Kidney (tissue), 14 donors: Measurements from ENCODE around the gene NTF3. TPM values are rescaled to one million over a fixed set of nuclear protein-coding genes. Genes with fewer than 3 reads are reported as not detected.

Experiments
- DNase-seq, 5 donors: peaks; one replicate each; pipeline ENCODE4 v3.0.0-alpha.2; 2013 to 2020
- FAIRE-seq: peaks from 2 replicates; lab custom pipeline; 2012; peaks lifted over from hg19 to GRCh38; lab: Jason Lieb, UNC
- H3K27ac ChIP-seq, 2 donors: one replicate each; pipeline ENCODE4 v1.7.0; 2013; ENCODE audit warnings: low read depth in 2 of 2, low read length in 2 of 2, inconsistent platforms in 1 of 2
- H3K27me3 ChIP-seq: one replicate; pipeline ENCODE4 v1.7.1; 2013; ENCODE audit warnings: low read length, inconsistent platforms; ENCODE audit not compliant: control insufficient read depth, insufficient read depth
- H3K36me3 ChIP-seq, 3 donors: one replicate each; pipeline versions ENCODE4 v1.7.0 to v1.7.1; 2013; ENCODE audit warnings: low read length in 3 of 3, control low read depth in 1 of 3, inconsistent platforms in 1 of 3; ENCODE audit not compliant: insufficient read depth in 3 of 3, control insufficient read depth in 2 of 3
- H3K4me1 ChIP-seq, 3 donors: one replicate each; pipeline versions ENCODE4 v1.7.0 to v1.7.1; 2013; ENCODE audit warnings: low read length in 3 of 3, inconsistent platforms in 1 of 3, low read depth in 1 of 3; ENCODE audit not compliant: control insufficient read depth in 2 of 3, insufficient read depth in 2 of 3
- H3K4me3 ChIP-seq, 3 donors: one replicate each; pipeline versions ENCODE4 v1.7.0 to v1.8.1; 2013; ENCODE audit warnings: low read length in 3 of 3, control low read depth in 1 of 3, inconsistent platforms in 1 of 3
- H3K9ac ChIP-seq, 3 donors: one replicate each; pipeline versions ENCODE4 v1.7.0 to v1.7.1; 2013; ENCODE audit warnings: low read length in 3 of 3, control low read depth in 1 of 3, inconsistent platforms in 1 of 3
- H3K9me3 ChIP-seq, 3 donors: one replicate each; pipeline versions ENCODE4 v1.7.0 to v1.7.1; 2013; ENCODE audit warnings: low read length in 3 of 3, control low read depth in 1 of 3, inconsistent platforms in 1 of 3; ENCODE audit not compliant: control insufficient read depth in 2 of 3, insufficient read depth in 1 of 3
- intact Hi-C: fragments of 100-400 bp; cut with DNase I; formaldehyde crosslinking; loops from one replicate; pipeline ENCODE4 v1.11.1; 2022
- polyA plus RNA-seq: library from polyadenylated mRNA; stranded (reverse); fragments of 350-450 nt; fragmentation: Illumina TruSeq; extraction: RNeasy Lipid Tissue Mini Kit (QIAGEN cat#74804); gene quantifications from one replicate; pipeline ENCODE4 v1.2.3, GENCODE V29; 2014; ENCODE audit warnings: low read depth, low replicate concordance; ENCODE audit not compliant: insufficient read depth
- total RNA-seq: library from RNA; stranded (reverse); fragmentation: NEBNext Ultra II Directional; extraction: Animal tissue kit (Norgen Biotek cat#: 25700); gene quantifications from one replicate; pipeline ENCODE4 v1.2.1, GENCODE V29; 2021
- TF ChIP-seq, protein P1 (sequence below): IDR thresholded peaks from 3 replicates; pipeline ENCODE4 v1.5.1; 2012; ENCODE audit warnings: mild to moderate bottlenecking, moderate library complexity, borderline replicate concordance; ENCODE audit not compliant: insufficient read depth; ENCODE audit errors: extremely low read depth
- donor health status: control.
- donor health status: control.
- donor health status: control.
- donor health status: control.
- donor health status: control.
- donor health status: DM: yes; HTN: yes; CAD: no.
- donor health status: Normal renal cell carcinoma (clear cell type).

Gene NTF3
- total and polyA plus RNA-seq, 2 donors from 2014 or later = 2.9 to 3.5 TPM

DNA sequence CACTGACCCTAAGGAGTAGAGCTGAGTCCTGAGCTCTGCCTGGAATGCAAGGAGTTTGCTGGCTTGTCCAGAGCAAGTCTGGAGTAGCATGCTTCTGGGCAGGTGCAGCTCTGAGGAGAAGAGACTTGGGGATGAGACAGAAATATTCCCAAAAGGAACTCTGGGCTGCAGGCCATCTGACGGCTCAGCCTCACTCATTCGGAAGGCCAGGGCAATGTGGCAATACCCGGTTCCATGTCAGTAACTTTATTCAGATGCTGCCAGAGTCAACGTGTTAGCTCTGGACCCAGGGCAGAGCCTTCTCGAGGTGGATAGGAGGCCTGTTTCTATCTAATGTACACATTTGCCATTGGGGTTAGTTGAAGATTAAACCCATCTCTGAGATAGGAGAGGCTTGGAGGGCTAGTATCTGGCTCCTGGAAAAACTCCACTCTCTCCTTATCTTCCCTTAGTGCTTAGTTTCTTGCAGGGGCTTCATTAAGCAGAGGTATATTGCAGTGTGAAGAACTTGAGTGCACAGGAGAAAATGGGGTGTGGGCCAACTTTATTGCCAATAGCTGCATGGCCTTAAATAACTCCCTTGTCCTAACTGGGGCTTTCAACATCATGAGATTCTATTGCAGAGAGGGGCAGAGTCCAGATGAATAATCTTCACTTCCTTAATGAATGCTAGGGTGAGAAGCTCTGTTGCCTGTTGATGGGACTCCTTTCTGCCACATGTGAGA lies 65.6 kb downstream of the NTF3 start:
- H3K9me3 ChIP-seq = no peaks in the 10 kb centered on the region
- H3K27me3 ChIP-seq = no peaks in the 10 kb centered on the region
- FAIRE-seq (no peak), DNase-seq (no peak)
- TF ChIP-seq, protein P1, sequence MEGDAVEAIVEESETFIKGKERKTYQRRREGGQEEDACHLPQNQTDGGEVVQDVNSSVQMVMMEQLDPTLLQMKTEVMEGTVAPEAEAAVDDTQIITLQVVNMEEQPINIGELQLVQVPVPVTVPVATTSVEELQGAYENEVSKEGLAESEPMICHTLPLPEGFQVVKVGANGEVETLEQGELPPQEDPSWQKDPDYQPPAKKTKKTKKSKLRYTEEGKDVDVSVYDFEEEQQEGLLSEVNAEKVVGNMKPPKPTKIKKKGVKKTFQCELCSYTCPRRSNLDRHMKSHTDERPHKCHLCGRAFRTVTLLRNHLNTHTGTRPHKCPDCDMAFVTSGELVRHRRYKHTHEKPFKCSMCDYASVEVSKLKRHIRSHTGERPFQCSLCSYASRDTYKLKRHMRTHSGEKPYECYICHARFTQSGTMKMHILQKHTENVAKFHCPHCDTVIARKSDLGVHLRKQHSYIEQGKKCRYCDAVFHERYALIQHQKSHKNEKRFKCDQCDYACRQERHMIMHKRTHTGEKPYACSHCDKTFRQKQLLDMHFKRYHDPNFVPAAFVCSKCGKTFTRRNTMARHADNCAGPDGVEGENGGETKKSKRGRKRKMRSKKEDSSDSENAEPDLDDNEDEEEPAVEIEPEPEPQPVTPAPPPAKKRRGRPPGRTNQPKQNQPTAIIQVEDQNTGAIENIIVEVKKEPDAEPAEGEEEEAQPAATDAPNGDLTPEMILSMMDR = no peak
- no peaks in the 10 kb centered on the region for H3K4me1 ChIP-seq
- intact Hi-C loops = no loop called here
- no peak overlapping the region for H3K4me3 ChIP-seq
- no peak overlapping the region for H3K9ac ChIP-seq
- H3K36me3 ChIP-seq = no peaks in the 10 kb centered on the region
- no peak overlapping the region for H3K27ac ChIP-seq

DNA sequence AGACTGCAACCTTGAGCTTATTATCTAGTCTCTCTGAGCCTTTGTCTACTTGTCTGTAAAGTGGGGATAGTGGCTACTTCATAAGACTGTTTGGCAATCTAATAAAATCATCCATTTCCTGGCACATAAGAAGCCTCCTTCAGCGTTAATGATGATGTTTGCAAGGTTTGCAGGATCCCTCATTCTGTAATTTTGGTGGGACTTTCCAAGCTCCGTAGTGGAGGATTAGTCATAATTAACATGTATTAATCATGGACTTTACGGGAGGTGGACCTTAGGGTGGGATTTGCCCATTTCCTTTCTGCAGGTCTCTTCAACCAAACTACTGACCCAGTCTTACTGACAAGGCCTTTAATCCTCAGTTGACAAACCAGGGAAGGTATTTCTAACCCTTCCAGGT lies 66.2 kb downstream of the NTF3 start:
- FAIRE-seq (no peak), DNase-seq (no peak)
- H3K4me3 ChIP-seq = no peak overlapping the region
- H3K27me3 ChIP-seq = no peaks in the 10 kb centered on the region
- H3K9ac ChIP-seq = no peak overlapping the region
- TF ChIP-seq, protein P1 = no peak
- intact Hi-C loops = no loop called here
- no peak overlapping the region for H3K27ac ChIP-seq
- H3K36me3 ChIP-seq = no peaks in the 10 kb centered on the region
- no peaks in the 10 kb centered on the region for H3K9me3 ChIP-seq
- no peaks in the 10 kb centered on the region for H3K4me1 ChIP-seq

DNA sequence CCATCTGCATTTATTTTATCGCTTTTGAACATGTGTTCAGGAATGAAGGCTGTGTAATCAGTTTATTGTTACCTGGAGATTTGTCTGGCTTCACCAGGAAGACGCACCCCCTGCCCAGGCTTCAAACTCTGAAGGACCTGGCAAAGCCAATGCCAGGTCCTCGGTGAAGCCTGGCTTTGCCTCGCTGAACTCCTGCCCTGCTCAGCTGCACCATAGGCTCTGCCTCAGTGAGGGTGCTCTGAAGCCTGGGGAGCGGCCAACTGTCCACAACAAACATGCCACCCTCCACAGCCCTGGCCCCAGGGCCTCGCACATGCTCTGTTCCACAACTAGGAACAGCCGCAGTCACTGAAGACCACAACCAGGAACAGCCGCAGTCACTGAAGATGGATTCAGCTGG lies 66.9 kb downstream of the NTF3 start:
- TF ChIP-seq, protein P1 = no peak

More for the DNA sequence above, 66.9 kb downstream of the NTF3 start:
- H3K9ac ChIP-seq = no peak overlapping the region
- FAIRE-seq = no peak
- no peaks in the 10 kb centered on the region for H3K27me3 ChIP-seq
- intact Hi-C loops = no loop called here
- no peak for DNase-seq
- H3K4me1 ChIP-seq = no peaks in the 10 kb centered on the region
- H3K27ac ChIP-seq = no peak overlapping the region
- H3K36me3 ChIP-seq = no peaks in the 10 kb centered on the region
- H3K9me3 ChIP-seq = no peaks in the 10 kb centered on the region
- no peak overlapping the region for H3K4me3 ChIP-seq
